ENCODE results near the gene GGCT. TPM values are rescaled to one million over a fixed set of nuclear protein-coding genes. Genes with fewer than 3 reads are reported as not detected.

GGCT gene
- total RNA-seq, 2 donors from 2014 or later = 35.5 to 68.3 TPM

DNA sequence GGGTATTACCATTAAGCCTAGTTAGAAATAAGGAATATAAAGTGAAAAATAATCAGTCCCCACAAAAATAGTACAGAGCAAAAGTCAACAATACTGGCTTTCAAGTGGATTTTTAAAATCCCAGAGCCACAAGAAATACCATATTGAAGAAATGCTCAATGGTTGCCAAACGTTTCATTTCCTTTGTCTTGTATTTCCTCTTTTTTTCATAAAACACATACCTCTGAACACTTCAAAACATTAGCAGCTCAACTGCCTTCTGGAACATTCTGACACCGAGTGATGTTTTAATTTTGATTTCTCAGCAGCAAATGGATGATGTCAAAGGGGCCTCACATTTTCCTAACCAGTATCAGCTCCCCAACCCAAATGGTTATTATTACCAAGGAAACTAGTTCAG lies 36.6 kb downstream of the GGCT start:
- H3K9me3 Mint-ChIP-seq = no peaks in the 10 kb centered on the region
- H3K27ac Mint-ChIP-seq = peak overlapping the region; percentile 31
- no peak overlapping the region for H3K4me3 Mint-ChIP-seq
- no peak for ATAC-seq (replicated peaks)
- peaks cover 12% of the 10 kb centered on the region for H3K36me3 Mint-ChIP-seq (ENCODE audit: low read depth)
- no peaks in the 10 kb centered on the region for H3K27me3 Mint-ChIP-seq
- H3K4me1 Mint-ChIP-seq = peaks cover 41% of the 10 kb centered on the region

GRCh38 chr7:30467271-30467670 lies 37.4 kb downstream of the GGCT start:
- no peak overlapping the region for H3K4me3 Mint-ChIP-seq
- no peak for ATAC-seq (replicated peaks)
- no peaks in the 10 kb centered on the region for H3K27me3 Mint-ChIP-seq
- H3K27ac Mint-ChIP-seq = no peak overlapping the region
- H3K36me3 Mint-ChIP-seq (ENCODE audit: low read depth) = peaks cover 19% of the 10 kb centered on the region
- peaks cover 34% of the 10 kb centered on the region for H3K4me1 Mint-ChIP-seq
- H3K9me3 Mint-ChIP-seq = no peaks in the 10 kb centered on the region

DNA sequence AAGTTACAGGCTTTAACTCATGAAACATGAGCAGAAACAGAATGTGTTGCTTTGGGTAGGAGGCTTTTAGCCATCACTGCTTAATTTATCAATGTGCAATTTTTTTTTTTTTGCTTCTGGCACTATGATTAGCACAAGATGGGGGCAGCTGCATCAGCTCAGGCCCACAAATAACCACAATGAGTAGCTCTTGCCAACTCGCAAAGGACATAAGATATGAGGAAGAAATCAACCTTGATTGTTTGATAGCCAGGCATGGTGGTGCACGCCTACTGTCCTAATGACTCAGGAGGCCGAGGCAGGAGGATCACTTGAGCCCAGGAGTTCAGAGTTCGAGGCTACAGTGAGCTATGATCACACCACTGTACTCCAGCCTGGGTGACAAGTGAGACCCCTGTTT lies 38.4 kb downstream of the GGCT start:
- no peak overlapping the region for H3K4me3 Mint-ChIP-seq
- ATAC-seq (replicated peaks) = no peak

DNA sequence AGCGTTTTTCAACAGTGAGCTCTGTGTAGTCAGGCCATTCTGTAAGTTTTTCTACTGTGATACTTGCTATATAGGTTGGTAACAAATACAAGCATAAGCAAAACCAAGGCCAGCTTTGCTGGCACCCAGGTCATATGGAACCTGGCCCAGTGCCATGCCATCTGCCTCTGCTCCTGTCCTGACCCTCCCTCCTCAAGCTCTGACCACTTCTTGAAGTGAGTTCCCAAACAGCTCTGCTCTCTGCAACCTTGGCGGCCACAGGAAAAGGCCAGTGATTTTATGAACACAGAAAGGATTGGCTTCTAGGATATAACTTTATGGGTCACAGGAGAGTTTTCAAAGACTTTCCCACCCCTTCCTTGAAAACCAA lies 38.8 kb downstream of the GGCT start:
- Mint-ChIP-seq H3K9me3 (no peaks in the 10 kb centered on the region), H3K4me3 (no peak overlapping the region), H3K36me3 (ENCODE audit: low read depth) (peaks cover 20% of the 10 kb centered on the region), H3K4me1 (peaks cover 24% of the 10 kb centered on the region), H3K27ac (peak overlapping the region; percentile 20), H3K27me3 (no peaks in the 10 kb centered on the region)
- ATAC-seq (replicated peaks) = no peak

More for the DNA sequence above, 38.4 kb downstream of the GGCT start:
- H3K4me1 Mint-ChIP-seq = peaks cover 29% of the 10 kb centered on the region
- H3K27ac Mint-ChIP-seq = peak overlapping the region; percentile 20
- peaks cover 20% of the 10 kb centered on the region for H3K36me3 Mint-ChIP-seq (ENCODE audit: low read depth)
- no peaks in the 10 kb centered on the region for H3K9me3 Mint-ChIP-seq
- no peaks in the 10 kb centered on the region for H3K27me3 Mint-ChIP-seq

GRCh38 chr7:30465046-30465810 lies 39.4 kb downstream of the GGCT start:
- peaks cover 18% of the 10 kb centered on the region for H3K4me1 Mint-ChIP-seq
- no peaks in the 10 kb centered on the region for H3K27me3 Mint-ChIP-seq
- no peak for ATAC-seq (replicated peaks)
- no peaks in the 10 kb centered on the region for H3K9me3 Mint-ChIP-seq
- H3K27ac Mint-ChIP-seq = peak overlapping the region; percentile 20
- H3K4me3 Mint-ChIP-seq = no peak overlapping the region
- H3K36me3 Mint-ChIP-seq (ENCODE audit: low read depth) = peaks cover 24% of the 10 kb centered on the region

- peaks cover 34% of the 10 kb centered on the region for H3K36me3 Mint-ChIP-seq (ENCODE audit: low read depth)
- ATAC-seq (replicated peaks) = no peak
- H3K27me3 Mint-ChIP-seq = no peaks in the 10 kb centered on the region
- H3K4me1 Mint-ChIP-seq = peaks cover 12% of the 10 kb centered on the region
- no peak overlapping the region for H3K27ac Mint-ChIP-seq
- H3K4me3 Mint-ChIP-seq = no peak overlapping the region
- no peaks in the 10 kb centered on the region for H3K9me3 Mint-ChIP-seq
Measured at GRCh38 chr7:30464231-30464671, 40.4 kb downstream of the GGCT start.

DNA sequence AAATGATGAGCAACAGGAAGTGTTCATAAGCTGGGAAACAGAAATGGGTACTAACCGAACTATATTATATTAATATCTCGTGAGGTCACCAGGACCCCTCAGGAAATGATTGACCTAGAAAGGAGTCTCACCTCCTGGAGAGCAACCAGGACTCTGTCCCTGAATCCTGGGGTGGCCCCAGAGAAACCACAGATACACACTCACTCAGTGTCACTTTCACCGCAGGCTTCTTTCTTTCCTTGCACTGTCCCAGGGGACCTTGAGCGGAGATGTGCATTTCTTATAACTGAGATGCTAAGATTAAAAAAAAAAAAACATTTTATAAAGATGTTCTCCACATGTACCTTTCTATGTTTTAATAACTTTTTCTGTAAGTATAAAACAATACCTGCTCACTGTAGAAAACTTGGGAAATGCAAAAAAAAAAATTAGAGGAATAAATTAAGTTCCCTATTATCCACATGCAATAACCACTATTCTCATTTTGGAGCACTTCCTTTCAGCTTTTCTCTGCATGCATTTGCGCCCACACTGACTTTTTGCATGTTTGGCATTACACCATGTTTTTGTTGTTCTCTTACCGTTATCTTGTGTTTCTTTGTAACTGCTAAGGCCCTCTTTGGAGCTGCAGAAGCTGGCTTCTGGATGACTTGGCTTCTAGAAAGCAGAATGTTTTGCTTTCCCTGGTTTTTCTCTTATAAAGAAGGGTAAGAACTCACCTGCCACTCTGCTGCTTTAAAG lies 41.1 kb downstream of the GGCT start:
- no peak overlapping the region for H3K27ac Mint-ChIP-seq
- H3K27me3 Mint-ChIP-seq = no peaks in the 10 kb centered on the region
- no peak overlapping the region for H3K4me3 Mint-ChIP-seq
- peaks cover 10% of the 10 kb centered on the region for H3K4me1 Mint-ChIP-seq
- peaks cover 39% of the 10 kb centered on the region for H3K36me3 Mint-ChIP-seq (ENCODE audit: low read depth)
- no peak for ATAC-seq (replicated peaks)
- H3K9me3 Mint-ChIP-seq = no peaks in the 10 kb centered on the region

DNA sequence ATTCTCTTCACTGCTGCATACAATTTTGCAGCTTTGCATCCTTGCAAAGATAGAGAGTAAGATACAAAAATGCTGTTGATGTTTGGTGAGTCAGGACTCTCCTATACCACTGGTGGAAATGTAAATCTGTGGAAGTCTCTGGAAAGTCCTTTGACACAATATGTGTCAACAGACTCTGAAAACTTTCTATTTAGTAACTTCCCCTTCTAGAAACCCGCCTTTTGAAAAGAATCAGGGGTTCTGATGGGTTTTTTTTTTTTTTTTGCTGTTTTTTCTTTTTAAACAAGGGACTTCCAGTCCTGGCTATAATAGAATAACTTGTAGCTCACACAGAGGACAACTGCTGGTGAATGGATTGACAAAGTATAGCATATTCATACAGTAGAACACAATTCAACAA lies 42.5 kb downstream of the GGCT start:
- H3K9me3 Mint-ChIP-seq = no peaks in the 10 kb centered on the region
- no peak overlapping the region for H3K4me3 Mint-ChIP-seq
- no peak overlapping the region for H3K27ac Mint-ChIP-seq
- H3K36me3 Mint-ChIP-seq (ENCODE audit: low read depth) = peaks cover 50% of the 10 kb centered on the region
- ATAC-seq (replicated peaks) = no peak
- H3K4me1 Mint-ChIP-seq = peaks cover 5% of the 10 kb centered on the region
- no peaks in the 10 kb centered on the region for H3K27me3 Mint-ChIP-seq

GRCh38 chr7:30460246-30460633 lies 44.4 kb downstream of the GGCT start:
- no peak overlapping the region for H3K27ac Mint-ChIP-seq
- no peaks in the 10 kb centered on the region for H3K9me3 Mint-ChIP-seq
- no peak for ATAC-seq (replicated peaks)
- no peak overlapping the region for H3K4me3 Mint-ChIP-seq
- no peaks in the 10 kb centered on the region for H3K27me3 Mint-ChIP-seq
- peaks cover 66% of the 10 kb centered on the region for H3K36me3 Mint-ChIP-seq (ENCODE audit: low read depth)
- no peaks in the 10 kb centered on the region for H3K4me1 Mint-ChIP-seq

GRCh38 chr7:30459591-30460245 lies 44.9 kb downstream of the GGCT start:
- H3K4me3 Mint-ChIP-seq = no peak overlapping the region
- ATAC-seq (replicated peaks) = no peak
- no peaks in the 10 kb centered on the region for H3K9me3 Mint-ChIP-seq
- H3K27ac Mint-ChIP-seq = no peak overlapping the region
- H3K27me3 Mint-ChIP-seq = no peaks in the 10 kb centered on the region
- no peaks in the 10 kb centered on the region for H3K4me1 Mint-ChIP-seq
- peaks cover 66% of the 10 kb centered on the region for H3K36me3 Mint-ChIP-seq (ENCODE audit: low read depth)

GRCh38 chr7:30458311-30458710 lies 46.3 kb downstream of the GGCT start:
- Mint-ChIP-seq H3K27ac (no peak overlapping the region), H3K4me3 (no peak overlapping the region), H3K27me3 (no peaks in the 10 kb centered on the region), H3K36me3 (ENCODE audit: low read depth) (peaks cover 70% of the 10 kb centered on the region), H3K9me3 (no peaks in the 10 kb centered on the region), H3K4me1 (no peaks in the 10 kb centered on the region)
- no peak for ATAC-seq (replicated peaks)

- ATAC-seq (replicated peaks) = no peak
- Mint-ChIP-seq H3K4me1 (no peaks in the 10 kb centered on the region), H3K9me3 (no peaks in the 10 kb centered on the region), H3K4me3 (no peak overlapping the region), H3K27me3 (no peaks in the 10 kb centered on the region), H3K36me3 (ENCODE audit: low read depth) (peaks cover 56% of the 10 kb centered on the region), H3K27ac (peak overlapping the region; percentile 19)
Measured at GRCh38 chr7:30453921-30454320, 50.7 kb downstream of the GGCT start.

GRCh38 chr7:30453016-30453415 lies 51.6 kb downstream of the GGCT start:
- ATAC-seq (replicated peaks) = no peak
- H3K27me3 Mint-ChIP-seq = no peaks in the 10 kb centered on the region
- H3K27ac Mint-ChIP-seq = peak overlapping the region; percentile 19
- H3K9me3 Mint-ChIP-seq = no peaks in the 10 kb centered on the region
- no peak overlapping the region for H3K4me3 Mint-ChIP-seq
- peaks cover 52% of the 10 kb centered on the region for H3K36me3 Mint-ChIP-seq (ENCODE audit: low read depth)
- H3K4me1 Mint-ChIP-seq = no peaks in the 10 kb centered on the region

DNA sequence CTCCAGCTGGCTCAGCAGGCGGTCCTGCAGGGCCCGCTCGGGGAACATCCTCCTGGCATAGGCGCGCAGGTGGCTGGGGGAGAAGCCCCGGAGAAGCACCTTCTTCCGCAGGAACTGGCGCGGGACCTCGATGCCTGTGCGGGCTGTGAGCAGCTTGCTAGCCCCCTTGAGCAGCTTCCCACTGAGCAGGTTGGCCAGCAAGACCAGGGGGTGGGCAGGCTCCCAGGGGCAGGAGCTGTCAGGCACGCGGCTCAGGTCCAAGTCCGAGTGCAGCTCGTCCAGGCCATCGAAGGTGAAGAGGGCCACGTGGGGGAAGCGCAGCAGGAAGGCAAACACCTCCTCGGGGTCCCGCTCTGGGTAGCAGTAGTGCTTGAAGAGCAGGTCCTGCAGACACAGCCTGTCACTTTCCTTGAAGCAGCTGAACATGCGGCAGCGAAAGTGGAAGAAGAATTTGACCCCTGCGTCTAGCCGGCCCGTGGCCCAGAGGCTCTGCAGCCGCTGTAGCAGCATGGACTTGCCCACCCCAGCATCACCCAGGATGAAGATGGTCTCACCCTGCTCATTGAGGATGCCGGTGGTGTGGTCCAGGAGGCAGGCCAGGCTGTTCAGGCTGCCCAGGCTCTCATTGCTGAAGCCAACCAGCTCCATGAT lies 52.2 kb downstream of the GGCT start:
- no peaks in the 10 kb centered on the region for H3K4me1 Mint-ChIP-seq
- H3K27ac Mint-ChIP-seq = no peak overlapping the region
- no peak for ATAC-seq (replicated peaks)
- H3K36me3 Mint-ChIP-seq (ENCODE audit: low read depth) = peaks cover 53% of the 10 kb centered on the region
- H3K9me3 Mint-ChIP-seq = no peaks in the 10 kb centered on the region
- no peak overlapping the region for H3K4me3 Mint-ChIP-seq
- no peaks in the 10 kb centered on the region for H3K27me3 Mint-ChIP-seq

Measured in activated T-helper 17 cell treated with anti-CD3 and anti-CD28 coated beads, Interleukin-2, amount 50 U/mL, for 72 hours (primary cell).